Endothelial cell of umbilical vein (primary cell): Measurements from ENCODE around the gene CUX1. TPM values are rescaled to one million over a fixed set of nuclear protein-coding genes. Genes with fewer than 3 reads are reported as not detected.

Experiments
- BruUV-seq: library from RNA; stranded (reverse); fragments of 400-500 nt; replicated peaks from 2 replicates; lab custom pipeline; 2021; lab: Mats Ljungman, UMichigan
- CTCF ChIA-PET: fragments of 300-600, 350-600 bp; sonication (Branson Sonifier 250); formaldehyde crosslinking; loops from one replicate; lab custom pipeline; 2021; ENCODE audit warnings: antibody characterized with exemption, inconsistent platforms; lab: Charles Lee
- POLR2A ChIA-PET: fragments of 300-600, 350-600 bp; sonication (Branson Sonifier 250); formaldehyde crosslinking; loops from one replicate; lab custom pipeline; 2021; ENCODE audit warnings: antibody characterized with exemption, inconsistent platforms; lab: Charles Lee
- DNase-seq: peaks from one replicate; pipeline ENCODE4 v3.0.0-alpha.2; 2011; ENCODE audit warnings: low read depth, low spot score
- FAIRE-seq: peaks from 2 replicates; lab custom pipeline; 2011; peaks lifted over from hg19 to GRCh38; lab: Jason Lieb, UNC
- H2AFZ ChIP-seq: 2 replicates; pipeline ENCODE4 v1.6.0; 2012; ENCODE audit warnings: low read depth, low read length, control low read depth, inconsistent platforms
- H3K27ac ChIP-seq: 2 replicates; pipeline ENCODE4 v1.5.1; 2011; ENCODE audit warnings: low read depth, mild to moderate bottlenecking, control low read depth, low read length, moderate library complexity; ENCODE audit not compliant: insufficient read depth
- H3K27me3 ChIP-seq, 2 experiments: 2 replicates each; pipeline versions ENCODE4 v1.6.0 to v1.6.1; 2011; ENCODE audit warnings: low read length in 2 of 2, mixed read lengths in 1 of 2; ENCODE audit not compliant: control insufficient read depth in 2 of 2, insufficient read depth in 2 of 2
- H3K36me3 ChIP-seq, 2 experiments: 2 replicates in 1 of 2; 3 replicates in 1 of 2; pipeline ENCODE4 v1.5.1; 2011; ENCODE audit warnings: low read length in 2 of 2, mild to moderate bottlenecking in 1 of 2, moderate library complexity in 1 of 2; ENCODE audit not compliant: control insufficient read depth in 2 of 2, insufficient read depth in 2 of 2; ENCODE audit errors: extremely low read depth in 1 of 2
- H3K4me1 ChIP-seq: 3 replicates; pipeline ENCODE4 v1.5.1; 2011; ENCODE audit warnings: mild to moderate bottlenecking, low read length; ENCODE audit not compliant: control insufficient read depth, insufficient read depth; ENCODE audit errors: extremely low read depth
- H3K4me2 ChIP-seq: 2 replicates; pipeline ENCODE4 v1.6.1; 2011; ENCODE audit warnings: low read length, control low read depth, mixed read lengths; ENCODE audit not compliant: insufficient read depth
- H3K4me3 ChIP-seq, 3 experiments: fragments of 200-600 bp in 1 of 3; sonication (generic), shearing (Covaris generic) in 1 of 3; replicated peaks in 1 of 3; 2 replicates each; pipeline ENCODE4 v1.5.1; 2011 to 2016; ENCODE audit warnings: control low read depth in 3 of 3, low read length in 3 of 3, mild to moderate bottlenecking in 2 of 3, inconsistent platforms in 1 of 3, low read depth in 1 of 3, moderate library complexity in 1 of 3; ENCODE audit not compliant: insufficient read depth in 1 of 3
- H3K79me2 ChIP-seq: 2 replicates; pipeline ENCODE4 v1.6.0; 2012; ENCODE audit warnings: low read length, inconsistent platforms; ENCODE audit not compliant: control insufficient read depth, insufficient read depth
- H3K9ac ChIP-seq: replicated peaks from 2 replicates; pipeline ENCODE3; 2011; ENCODE audit warnings: low read length, control low read depth; ENCODE audit not compliant: insufficient read depth; ENCODE audit errors: extremely low read depth
- H3K9me1 ChIP-seq: replicated peaks from 3 replicates; pipeline ENCODE4 v1.6.0; 2011; ENCODE audit warnings: mild to moderate bottlenecking, low read length; ENCODE audit not compliant: control insufficient read depth, insufficient read depth; ENCODE audit errors: extremely low read depth
- H3K9me3 ChIP-seq: replicated peaks from 2 replicates; pipeline ENCODE4 v1.5.1; 2012; ENCODE audit warnings: low read length, inconsistent platforms; ENCODE audit not compliant: control insufficient read depth, insufficient read depth
- H4K20me1 ChIP-seq: replicated peaks from 2 replicates; pipeline ENCODE3; 2011; ENCODE audit warnings: mild to moderate bottlenecking, low read length; ENCODE audit not compliant: control insufficient read depth, insufficient read depth; ENCODE audit errors: extremely low read depth
- CTCF ChIP-seq, 2 donors: IDR thresholded peaks; 1 replicate in 1 of 2; 2 replicates in 1 of 2; pipeline ENCODE4 v1.5.1; 2011; ENCODE audit warnings: low read length in 2 of 2, mild to moderate bottlenecking in 2 of 2, moderate library complexity in 2 of 2, control low read depth in 1 of 2, inconsistent platforms in 1 of 2, low read depth in 1 of 2; ENCODE audit not compliant: insufficient read depth in 1 of 2; ENCODE audit errors: extremely low read depth in 1 of 2
- EZH2 ChIP-seq: IDR thresholded peaks from 2 replicates; pipeline ENCODE4 v1.6.1; 2012; ENCODE audit warnings: borderline replicate concordance, low read depth, mild to moderate bottlenecking, moderate library complexity, low read length, inconsistent platforms; ENCODE audit not compliant: severe bottlenecking
- FOS ChIP-seq: IDR thresholded peaks from 2 replicates; pipeline ENCODE4 v1.6.1; 2011; ENCODE audit warnings: mild to moderate bottlenecking, low read length, moderate library complexity, borderline replicate concordance; ENCODE audit not compliant: insufficient read depth
- GATA2 ChIP-seq: IDR thresholded peaks from 2 replicates; pipeline ENCODE4 v1.7.0; 2011; ENCODE audit warnings: low read depth, mild to moderate bottlenecking, moderate library complexity, mixed read lengths, low read length; ENCODE audit not compliant: insufficient read length, insufficient read depth
- JUN ChIP-seq: IDR thresholded peaks from 2 replicates; pipeline ENCODE4 v1.6.1; 2011; ENCODE audit warnings: borderline replicate concordance, low read depth; ENCODE audit not compliant: insufficient read length, insufficient read depth
- MYC ChIP-seq: IDR thresholded peaks from one replicate; pipeline ENCODE4 v1.6.1; 2011; ENCODE audit warnings: mild to moderate bottlenecking, low read depth, low read length
- POLR2A ChIP-seq: IDR thresholded peaks from 2 replicates; pipeline ENCODE4 v1.6.1; 2012; ENCODE audit warnings: low read depth, mild to moderate bottlenecking, control low read depth, low read length
- POLR2AphosphoS5 ChIP-seq: IDR thresholded peaks from 2 replicates; pipeline ENCODE4 v1.6.1; 2012; ENCODE audit warnings: low read depth, mild to moderate bottlenecking, control low read depth, low read length, moderate library complexity; ENCODE audit not compliant: insufficient read depth
- dilution Hi-C: fragments of 300-500 bp; cut with MboI; formaldehyde crosslinking; loops from one replicate; pipeline ENCODE4 v1.15.0; 2019; ENCODE audit warnings: low sequenced_read_pairs; ENCODE audit not compliant: extremely low pct_ligation_motif_present
- intact Hi-C: fragments of 100-400 bp; cut with micrococcal nuclease; formaldehyde crosslinking; loops from one replicate; pipeline ENCODE4 v1.10.0; 2022
- polyA plus RNA-seq, 4 experiments: library from polyadenylated mRNA; depleted of rRNA in 3 of 4; stranded (reverse) in 3 of 4; unstranded in 1 of 4; fragments of >200 nt; gene quantifications; 2 replicates each; pipeline versions ENCODE4 v1.2.1 to v1.2.3, GENCODE V29; 2011 to 2012; ENCODE audit warnings: missing spikeins in 1 of 4
- total RNA-seq: library from RNA; stranded (reverse); gene quantifications from 2 replicates; pipeline ENCODE4 v1.2.3, GENCODE V29; 2021
- TF ChIP-seq, protein P1 (sequence below): IDR thresholded peaks from 2 replicates; pipeline ENCODE4 v1.6.1; 2011; ENCODE audit not compliant: insufficient read depth, insufficient read length

Gene CUX1
- total and polyA plus RNA-seq, 2 donors (not counting 3 experiments of a cell fraction or from before 2014, with no cell fraction given), result 13.8 to 49.8 TPM

GRCh38 chr7:102230593-102230992 is 413.2 kb downstream of the CUX1 start:
- Histone ChIP-seq H3K4me3 (no peak overlapping the region), H3K27me3 (no peaks in the 10 kb centered on the region), H3K9me1 (no peaks in the 10 kb centered on the region), H3K27ac (no peak overlapping the region), H3K36me3 (peaks cover 0 to 6% of the 10 kb centered on the region in 2 experiments), H2AFZ (no peak overlapping the region), H4K20me1 (no peaks in the 10 kb centered on the region), H3K9ac (no peak overlapping the region), H3K4me2 (no peak overlapping the region), H3K9me3 (no peaks in the 10 kb centered on the region), H3K79me2 (no peaks in the 10 kb centered on the region), H3K4me1 (no peaks in the 10 kb centered on the region)
- FAIRE-seq, result no peak
- intact Hi-C loops, result no loop called here
- ChIA-PET POLR2A (no interaction called here), CTCF (interaction anchor here (0.7 to 1.1 kb wide), 5 partner anchors 11 to 628 kb away, joined by 3 to 4 read pairs (median 4); no protein-coding TSS in a partner anchor)
- BruUV-seq, result no TSS peak
- DNase-seq, result no peak
- dilution Hi-C loops, result no loop called here
- TF ChIP-seq FOS (no peak), JUN (no peak), GATA2 (no peak), MYC (no peak), CTCF (IDR thresholded peaks at IDR 0.05; ENCODE audit: extremely low read depth in 1 of 2, insufficient read depth in 1 of 2, low read depth in 1 of 2, low read length in 2 of 2) (no peak), POLR2A (no peak), POLR2AphosphoS5 (no peak), EZH2 (no peak)
- TF ChIP-seq, protein P1, sequence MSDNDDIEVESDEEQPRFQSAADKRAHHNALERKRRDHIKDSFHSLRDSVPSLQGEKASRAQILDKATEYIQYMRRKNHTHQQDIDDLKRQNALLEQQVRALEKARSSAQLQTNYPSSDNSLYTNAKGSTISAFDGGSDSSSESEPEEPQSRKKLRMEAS, result no peak
